GM12891 (cell line): ENCODE data around the gene NEK9.
"Not testable (repeated sequence)": the region's sequence is repeated elsewhere in the genome, so short reads cannot be mapped to it uniquely, and the experiment has no call there.

Source experiments
- DNase-seq: peaks from one replicate; pipeline ENCODE4 v3.0.0; 2011; ENCODE audit warnings: low spot score; ENCODE audit not compliant: insufficient read length
- FAIRE-seq: peaks from 2 replicates; lab custom pipeline; 2011; peaks lifted over from hg19 to GRCh38; lab: Jason Lieb, UNC
- PAX5 ChIP-seq: IDR thresholded peaks from 2 replicates; pipeline ENCODE4 v1.6.1; 2011; ENCODE audit warnings: low read length, moderate library complexity, mild to moderate bottlenecking; ENCODE audit not compliant: insufficient read depth, severe bottlenecking
- POLR2A ChIP-seq: IDR thresholded peaks from 2 replicates; pipeline ENCODE4 v1.6.1; 2011; ENCODE audit warnings: low read depth, low read length, control low read depth
- POLR2AphosphoS5 ChIP-seq: IDR thresholded peaks from 2 replicates; pipeline ENCODE4 v1.6.1; 2011; ENCODE audit warnings: low read depth, low read length, control low read depth
- POU2F2 ChIP-seq: IDR thresholded peaks from 2 replicates; pipeline ENCODE4 v1.6.1; 2011; ENCODE audit warnings: low read depth, mild to moderate bottlenecking, control low read depth, low read length, moderate library complexity
- SPI1 ChIP-seq: IDR thresholded peaks from 2 replicates; pipeline ENCODE4 v1.6.1; 2011; ENCODE audit warnings: low read depth, low read length, control low read depth
- TAF1 ChIP-seq: IDR thresholded peaks from 2 replicates; pipeline ENCODE4 v1.6.1; 2011; ENCODE audit warnings: low read depth, low read length, control low read depth

NEK9 gene

DNA sequence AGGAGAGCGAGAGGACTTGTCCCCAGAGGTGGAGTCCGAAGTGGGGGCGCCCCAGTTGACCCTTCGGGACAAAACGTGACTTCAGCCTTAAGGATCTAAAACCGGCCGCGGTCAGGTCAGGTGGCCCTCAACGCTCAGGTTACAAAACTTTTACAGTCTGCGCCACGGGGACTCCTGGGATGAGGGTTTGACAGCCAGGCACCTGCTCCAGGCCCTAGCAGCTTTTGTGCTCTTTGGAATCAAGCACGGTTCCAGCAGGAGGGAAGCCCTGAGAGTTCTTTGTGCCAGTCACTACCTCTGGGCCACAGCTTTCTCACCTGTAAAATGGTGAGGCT lies 57.1 kb downstream of the NEK9 start:
- FAIRE-seq = no peak

DNA sequence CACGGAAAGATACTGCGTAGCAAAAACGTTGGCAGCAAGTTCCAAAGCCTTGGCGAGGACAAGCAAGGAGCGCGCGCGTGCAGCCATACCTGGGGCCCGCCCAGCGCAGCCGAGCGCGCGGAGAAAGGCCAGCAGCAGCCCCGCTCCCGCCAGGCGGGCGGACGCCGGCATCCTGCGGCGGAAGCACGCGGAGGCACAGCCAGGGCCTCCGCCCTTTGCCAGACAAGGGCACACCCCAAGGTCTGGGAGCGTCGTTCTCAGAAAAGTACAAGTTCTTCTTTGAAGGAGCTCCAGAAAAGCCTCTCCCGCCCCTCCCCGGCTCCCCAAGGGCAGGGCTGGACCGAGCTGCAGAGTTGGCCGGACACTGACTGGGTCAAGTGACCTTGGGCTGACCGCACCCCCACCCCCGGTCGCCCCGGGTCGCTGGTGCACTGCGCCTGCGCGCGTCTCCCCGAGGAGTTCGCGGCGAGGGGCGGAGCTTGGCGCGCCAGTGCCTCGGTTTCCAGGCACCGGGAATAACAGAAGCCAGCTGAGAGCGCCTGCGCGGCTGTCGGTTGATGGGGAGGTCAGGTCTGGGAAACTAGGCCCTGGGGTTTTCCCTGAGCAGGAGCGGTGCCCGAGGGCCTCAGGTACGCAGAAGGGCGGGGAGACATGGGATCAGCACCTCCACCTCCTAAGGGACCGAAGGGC lies 57.6 kb downstream of the NEK9 start, which contains the start of gene ZC2HC1C:
ZC2HC1C (plus strand) TSS at position 521 of the 690 bp plus-strand sequence. CDS start 933 bp downstream, outside the sequence.
- DNase-seq = peak; percentile 65
- TF ChIP-seq PAX5 (no peak), POLR2A (no peak), SPI1 (no peak), TAF1 (no peak), POU2F2 (no peak)
- peak; percentile 72 for FAIRE-seq

More for the DNA sequence above, 57.1 kb downstream of the NEK9 start:
- DNase-seq = no peak
- TF ChIP-seq PAX5 (no peak), POLR2AphosphoS5 (no peak), POU2F2 (no peak), TAF1 (no peak), POLR2A (no peak), SPI1 (no peak)

DNA sequence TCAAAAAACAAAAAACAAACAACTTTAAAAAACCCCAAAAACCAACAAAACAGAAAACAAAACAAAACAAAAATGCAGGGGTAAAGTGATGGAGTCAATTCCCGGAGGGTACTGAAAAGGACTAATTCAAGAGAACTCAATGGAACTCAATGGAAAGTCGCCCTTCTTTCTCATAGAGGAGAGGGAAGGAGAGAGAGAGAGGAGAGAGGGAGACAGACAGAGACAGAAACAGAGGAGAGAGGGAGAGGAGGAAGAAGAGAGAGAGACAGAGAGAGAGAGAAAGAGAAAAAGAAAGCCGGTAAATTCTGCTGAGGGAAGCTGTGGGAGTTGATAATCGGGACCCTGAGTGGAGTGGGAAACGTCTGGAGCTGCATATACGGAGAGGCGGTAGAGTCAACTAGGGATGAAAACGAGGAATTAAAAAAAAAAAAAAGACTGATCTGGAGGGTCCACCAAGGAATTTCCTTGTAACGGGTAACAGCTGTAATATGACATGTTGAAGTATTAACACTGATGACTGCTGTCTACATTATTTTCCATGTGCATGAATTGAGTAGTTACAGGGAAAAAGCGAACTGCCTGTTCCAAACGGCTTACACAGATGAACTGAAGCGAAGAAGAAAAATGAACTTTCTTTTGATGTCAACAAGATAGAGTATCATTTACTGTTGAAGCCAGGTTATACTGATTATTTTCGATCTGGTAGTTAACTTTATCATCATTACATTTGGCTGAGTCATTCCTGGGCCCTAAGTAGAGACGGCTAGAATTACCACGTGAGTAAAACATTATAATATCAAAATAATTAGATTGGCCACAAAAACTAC lies 58.3 kb downstream of the NEK9 start:
- FAIRE-seq = peak; percentile 54
- no peak for DNase-seq
- no peak for TF ChIP-seq PAX5
- no peak for TF ChIP-seq POLR2AphosphoS5

DNA sequence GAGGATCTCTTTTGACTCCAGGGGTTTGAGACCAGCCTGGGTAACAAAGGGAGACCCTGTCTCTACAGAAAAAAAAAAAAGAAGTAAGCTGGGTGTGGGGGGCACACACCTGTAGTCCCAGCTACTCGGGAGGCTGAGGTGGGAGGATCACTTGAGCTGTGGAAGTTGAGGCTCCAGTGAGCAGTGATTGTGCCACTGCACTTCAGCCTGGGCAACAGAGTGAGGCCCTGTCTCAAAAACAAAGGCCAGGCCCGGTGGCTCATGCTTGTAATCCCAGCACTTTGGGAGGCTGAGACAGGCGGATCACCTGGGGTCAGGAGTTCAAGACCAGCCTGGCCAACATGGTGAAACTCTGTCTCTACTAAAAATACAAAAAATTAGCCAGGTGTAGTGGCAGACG lies 59.1 kb downstream of the NEK9 start:
- not testable (repeated sequence) for FAIRE-seq, DNase-seq

DNA sequence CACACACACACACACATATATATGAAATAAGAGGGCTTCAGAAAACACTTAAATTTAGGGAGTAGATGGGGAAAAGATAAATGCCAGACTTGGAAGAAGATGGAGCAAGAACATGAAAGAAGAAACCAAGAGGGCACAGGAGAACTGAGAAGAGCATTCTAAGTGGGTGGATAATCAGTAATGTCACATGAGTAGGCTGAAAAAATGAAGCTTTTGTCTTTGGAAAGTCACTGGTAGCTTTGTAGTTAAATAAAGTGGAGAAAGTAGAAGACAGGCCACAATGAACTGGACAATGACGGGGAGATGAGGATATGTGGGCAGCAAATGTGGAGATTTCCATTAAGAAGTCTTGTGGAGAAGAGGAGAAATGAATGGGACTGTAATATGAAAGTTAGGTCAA lies 59.6 kb downstream of the NEK9 start:
- no peak for TF ChIP-seq POLR2A
- no peak for TF ChIP-seq PAX5
- TF ChIP-seq POU2F2 = no peak
- TF ChIP-seq POLR2AphosphoS5 = no peak
- no peak for TF ChIP-seq SPI1
- TF ChIP-seq TAF1 = no peak
- FAIRE-seq = no peak
- no peak for DNase-seq

DNA sequence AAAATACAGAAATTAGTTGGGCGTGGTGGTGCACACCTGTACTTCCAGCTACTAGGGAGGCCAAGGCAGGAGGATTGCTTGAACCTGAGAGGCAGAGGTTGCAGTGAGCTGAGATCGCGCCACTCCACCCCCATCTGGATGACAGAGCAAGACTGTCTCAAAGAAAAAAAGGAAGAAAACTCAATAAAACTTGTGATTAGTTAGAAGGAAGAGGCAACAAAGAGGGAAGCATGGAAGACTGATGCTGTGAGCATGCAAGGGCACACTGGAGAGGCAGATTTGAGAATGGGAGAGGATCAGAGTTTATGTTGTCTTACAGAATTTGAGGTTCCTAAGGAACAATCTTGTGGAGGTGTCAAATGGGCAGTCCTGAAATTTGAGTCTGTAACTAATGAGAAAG lies 60.2 kb downstream of the NEK9 start:
- DNase-seq = no peak
- FAIRE-seq = no peak
- TF ChIP-seq TAF1 (no peak), SPI1 (no peak)

DNA sequence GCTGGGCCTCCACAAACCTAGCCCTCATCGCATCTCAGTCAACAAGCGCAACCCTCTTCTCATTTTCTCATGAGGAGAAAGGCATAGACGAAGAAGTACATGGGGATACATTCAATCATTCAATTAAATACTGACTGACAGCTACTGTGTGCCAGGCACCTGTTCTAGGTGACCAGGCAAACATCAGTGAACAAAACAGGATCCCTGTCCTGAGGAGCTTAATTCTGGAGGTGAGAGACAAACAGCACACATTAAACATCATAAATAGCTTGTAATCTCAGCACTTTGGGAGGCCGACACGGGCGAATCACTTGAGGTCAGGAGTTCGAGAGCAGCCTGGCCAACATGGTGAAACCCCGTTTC lies 62.7 kb downstream of the NEK9 start:
- TF ChIP-seq SPI1 = no peak
- TF ChIP-seq POU2F2 = no peak
- no peak for TF ChIP-seq PAX5
- TF ChIP-seq POLR2A = no peak
- FAIRE-seq (no peak), DNase-seq (no peak)

DNA sequence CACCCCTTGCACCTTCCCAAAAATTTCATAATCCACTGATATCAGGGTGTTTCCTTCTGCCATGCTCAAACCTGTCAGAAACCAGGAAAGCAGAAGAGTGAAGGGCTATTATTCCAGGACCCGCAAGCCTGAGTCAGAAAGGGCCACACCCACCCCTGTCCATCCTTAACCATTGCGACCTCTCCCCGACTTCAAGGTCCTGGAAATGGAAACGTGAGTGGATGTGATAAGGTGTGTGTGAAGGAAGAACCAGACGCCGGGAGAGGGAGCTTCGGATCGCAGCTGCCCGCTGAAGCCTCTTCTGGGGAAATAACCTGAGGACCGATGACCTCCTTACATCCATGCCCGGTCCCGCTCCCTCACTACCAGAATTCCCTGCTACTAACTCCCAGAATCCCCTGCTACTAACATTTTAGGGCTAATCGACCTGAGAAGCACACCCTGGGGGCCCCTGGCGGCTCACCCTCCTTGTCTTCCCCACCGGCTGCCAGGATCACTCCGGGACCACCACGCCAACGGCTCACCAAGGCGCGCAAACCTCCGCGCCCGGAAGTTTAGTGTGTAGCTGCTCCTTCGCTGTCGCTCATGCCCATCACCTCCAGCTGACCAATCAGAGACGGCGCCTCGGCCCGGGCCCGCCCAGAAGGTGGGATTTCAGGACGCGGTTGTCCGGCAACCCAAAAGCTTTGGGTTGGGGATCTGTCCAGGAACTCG lies 63.2 kb downstream of the NEK9 start, which contains the start of gene ACYP1:
ACYP1 (minus strand) TSS at position 534 of the 714 bp plus-strand sequence; CDS start at position 63, 471 bp downstream.
- no peak for TF ChIP-seq PAX5
- TF ChIP-seq POLR2A = no peak; the same call in 1 of the 2 replicates
- TF ChIP-seq TAF1 = 0 out of 2 replicates have a peak, but pooled peaks have one; percentile 9
- TF ChIP-seq POU2F2 = no peak
- no peak for TF ChIP-seq SPI1
- TF ChIP-seq POLR2AphosphoS5 = 0 out of 2 replicates have a peak, but pooled peaks have one; percentile 38
- FAIRE-seq = peak; percentile 91
- DNase-seq = peak; percentile 74

DNA sequence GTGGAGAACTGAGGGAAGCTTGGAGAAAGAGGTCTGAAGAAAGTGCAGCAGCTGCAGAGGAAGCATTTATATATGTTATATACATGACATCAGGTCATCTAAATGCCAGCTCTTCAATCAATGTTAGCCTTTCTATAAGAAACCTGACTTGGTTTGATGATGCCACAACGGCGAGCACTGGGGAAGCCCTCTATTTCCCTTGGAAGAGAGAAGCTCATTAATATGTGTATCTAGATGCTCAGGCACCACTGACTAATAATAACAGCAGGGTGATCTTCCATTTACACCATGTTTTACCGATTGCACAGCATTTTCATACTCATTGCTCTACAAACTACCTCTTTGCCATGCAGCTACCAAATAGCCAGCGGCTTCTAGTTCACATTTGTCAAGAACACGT lies 63.8 kb downstream of the NEK9 start:
- TF ChIP-seq POU2F2 (no peak), TAF1 (no peak), SPI1 (no peak), POLR2A (no peak), POLR2AphosphoS5 (no peak), PAX5 (no peak)
- FAIRE-seq (peak; percentile 13), DNase-seq (no peak)
